ENCODE measurements around the gene TBC1D5.

- no peak for TF ChIP-seq CTCF (IDR thresholded peaks at IDR 0.05)
- TF ChIP-seq EZH2phosphoT487 (IDR thresholded peaks at IDR 0.05): no peak
These were observed 605.1 kb downstream of the TBC1D5 start for GRCh38 chr3:17137321-17137826.

Data from neural progenitor cell (in vitro differentiated cells).